GM21423 (cell line): ENCODE results near the gene SLC43A3.
"Not testable (repeated sequence)": the region's sequence is repeated elsewhere in the genome, so short reads cannot be mapped to it uniquely, and the experiment has no call there.

Experiments
- ATAC-seq: cut with Tn5 transposase; IDR thresholded peaks from one replicate; pipeline ENCODE4 v1.9.1; 2021; ENCODE audit warnings: mild to moderate bottlenecking, moderate library complexity; ENCODE audit not compliant: unreplicated experiment

SLC43A3 gene

GRCh38 chr11:57387289-57388030 lies 39.5 kb downstream of the SLC43A3 start:
- ATAC-seq, result no peak

- ATAC-seq, result no peak
These were observed 40.6 kb downstream of the SLC43A3 start for GRCh38 chr11:57386178-57386940.

- no peak for ATAC-seq
These were observed 45.9 kb downstream of the SLC43A3 start, which contains the start of gene PRG3 for GRCh38 chr11:57380975-57381374. Gene PRG3, minus strand, starts transcription at chr11:57381150. Its CDS starts 442 bp downstream, at chr11:57380708.

GRCh38 chr11:57379732-57380131 lies 47.2 kb downstream of the SLC43A3 start:
- no peak for ATAC-seq

- no peak for ATAC-seq
These were observed 48.7 kb downstream of the SLC43A3 start for GRCh38 chr11:57378186-57378585.

- ATAC-seq, result no peak
These were observed 49.8 kb downstream of the SLC43A3 start for GRCh38 chr11:57377107-57377506.

GRCh38 chr11:57376095-57377090 lies 50.5 kb downstream of the SLC43A3 start:
- no peak for ATAC-seq

GRCh38 chr11:57375490-57375889 lies 51.4 kb downstream of the SLC43A3 start:
- no peak for ATAC-seq

GRCh38 chr11:57374966-57375365 lies 52.0 kb downstream of the SLC43A3 start:
- ATAC-seq, result no peak

GRCh38 chr11:57373146-57373545 lies 53.8 kb downstream of the SLC43A3 start:
- ATAC-seq, result no peak

GRCh38 chr11:57370941-57371340 lies 56.0 kb downstream of the SLC43A3 start:
- ATAC-seq, result no peak

- no peak for ATAC-seq
These were observed 56.7 kb downstream of the SLC43A3 start for GRCh38 chr11:57370251-57370650.

- no peak for ATAC-seq
These were observed 58.1 kb downstream of the SLC43A3 start for GRCh38 chr11:57368845-57369232.

GRCh38 chr11:57368106-57368844 lies 58.6 kb downstream of the SLC43A3 start:
- ATAC-seq, result no peak

- ATAC-seq, result no peak
These were observed 61.9 kb downstream of the SLC43A3 start for GRCh38 chr11:57364851-57365660.

GRCh38 chr11:57363131-57364080 lies 63.5 kb downstream of the SLC43A3 start:
- ATAC-seq, result no peak

- ATAC-seq, result no peak
These were observed 65.0 kb downstream of the SLC43A3 start for GRCh38 chr11:57361926-57362325.

GRCh38 chr11:57361420-57361819 lies 65.5 kb downstream of the SLC43A3 start:
- not testable (repeated sequence) for ATAC-seq
